GM12872 (cell line): ENCODE data around the gene METTL22.

ENCODE experiments used
- TF ChIP-seq, protein P1 (sequence below): IDR thresholded peaks from 3 replicates; pipeline ENCODE4 v1.5.1; 2011; ENCODE audit warnings: low read depth, mild to moderate bottlenecking, low read length, moderate library complexity; ENCODE audit not compliant: insufficient read depth

METTL22 gene

GRCh38 chr16:8588682-8589056, 32.8 kb upstream of the METTL22 start:
- TF ChIP-seq, protein P1, sequence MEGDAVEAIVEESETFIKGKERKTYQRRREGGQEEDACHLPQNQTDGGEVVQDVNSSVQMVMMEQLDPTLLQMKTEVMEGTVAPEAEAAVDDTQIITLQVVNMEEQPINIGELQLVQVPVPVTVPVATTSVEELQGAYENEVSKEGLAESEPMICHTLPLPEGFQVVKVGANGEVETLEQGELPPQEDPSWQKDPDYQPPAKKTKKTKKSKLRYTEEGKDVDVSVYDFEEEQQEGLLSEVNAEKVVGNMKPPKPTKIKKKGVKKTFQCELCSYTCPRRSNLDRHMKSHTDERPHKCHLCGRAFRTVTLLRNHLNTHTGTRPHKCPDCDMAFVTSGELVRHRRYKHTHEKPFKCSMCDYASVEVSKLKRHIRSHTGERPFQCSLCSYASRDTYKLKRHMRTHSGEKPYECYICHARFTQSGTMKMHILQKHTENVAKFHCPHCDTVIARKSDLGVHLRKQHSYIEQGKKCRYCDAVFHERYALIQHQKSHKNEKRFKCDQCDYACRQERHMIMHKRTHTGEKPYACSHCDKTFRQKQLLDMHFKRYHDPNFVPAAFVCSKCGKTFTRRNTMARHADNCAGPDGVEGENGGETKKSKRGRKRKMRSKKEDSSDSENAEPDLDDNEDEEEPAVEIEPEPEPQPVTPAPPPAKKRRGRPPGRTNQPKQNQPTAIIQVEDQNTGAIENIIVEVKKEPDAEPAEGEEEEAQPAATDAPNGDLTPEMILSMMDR, result no peak

DNA sequence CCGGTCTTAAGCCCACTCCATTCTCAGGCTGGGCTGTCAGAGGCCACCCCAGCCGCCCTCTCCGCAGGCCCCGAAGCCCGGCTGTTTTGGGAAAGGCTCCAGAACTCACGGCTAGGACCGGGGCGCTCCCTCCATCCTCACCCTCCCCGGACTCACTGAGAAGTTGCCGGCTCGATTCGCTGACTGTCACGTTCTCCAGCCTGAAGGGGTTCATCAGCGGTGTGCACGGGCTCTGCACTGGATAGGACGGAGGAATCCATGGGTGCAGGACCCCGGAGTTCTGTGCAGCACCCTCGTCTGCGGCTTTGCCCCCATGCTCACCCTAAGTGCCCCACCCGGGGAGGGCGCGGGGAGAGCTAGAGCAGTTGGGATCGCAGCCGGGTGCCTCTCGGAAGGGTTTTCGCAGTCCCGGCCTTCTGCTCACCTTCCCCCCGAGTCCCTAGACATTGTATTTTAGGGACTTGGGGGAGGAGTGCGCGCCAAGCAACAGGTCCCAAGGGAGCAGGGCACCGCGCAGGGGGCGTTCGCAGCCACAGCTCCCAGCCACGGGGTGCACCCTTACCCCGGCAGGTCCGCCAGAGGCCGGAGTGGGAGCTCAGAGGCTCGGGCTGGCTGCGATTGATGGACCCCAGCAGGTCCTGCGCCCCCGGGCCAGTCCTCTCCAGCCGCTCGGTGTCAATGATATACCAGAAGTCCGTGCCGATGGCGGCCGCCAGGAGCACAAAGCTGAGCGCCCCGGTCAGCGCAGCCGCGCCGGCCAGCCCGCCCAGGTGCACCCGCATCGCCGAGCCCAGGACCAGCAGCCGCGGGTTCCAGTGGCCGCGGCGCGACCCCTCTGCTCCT, 32.2 kb upstream of the METTL22 start:
- TF ChIP-seq, protein P1, result no peak

DNA sequence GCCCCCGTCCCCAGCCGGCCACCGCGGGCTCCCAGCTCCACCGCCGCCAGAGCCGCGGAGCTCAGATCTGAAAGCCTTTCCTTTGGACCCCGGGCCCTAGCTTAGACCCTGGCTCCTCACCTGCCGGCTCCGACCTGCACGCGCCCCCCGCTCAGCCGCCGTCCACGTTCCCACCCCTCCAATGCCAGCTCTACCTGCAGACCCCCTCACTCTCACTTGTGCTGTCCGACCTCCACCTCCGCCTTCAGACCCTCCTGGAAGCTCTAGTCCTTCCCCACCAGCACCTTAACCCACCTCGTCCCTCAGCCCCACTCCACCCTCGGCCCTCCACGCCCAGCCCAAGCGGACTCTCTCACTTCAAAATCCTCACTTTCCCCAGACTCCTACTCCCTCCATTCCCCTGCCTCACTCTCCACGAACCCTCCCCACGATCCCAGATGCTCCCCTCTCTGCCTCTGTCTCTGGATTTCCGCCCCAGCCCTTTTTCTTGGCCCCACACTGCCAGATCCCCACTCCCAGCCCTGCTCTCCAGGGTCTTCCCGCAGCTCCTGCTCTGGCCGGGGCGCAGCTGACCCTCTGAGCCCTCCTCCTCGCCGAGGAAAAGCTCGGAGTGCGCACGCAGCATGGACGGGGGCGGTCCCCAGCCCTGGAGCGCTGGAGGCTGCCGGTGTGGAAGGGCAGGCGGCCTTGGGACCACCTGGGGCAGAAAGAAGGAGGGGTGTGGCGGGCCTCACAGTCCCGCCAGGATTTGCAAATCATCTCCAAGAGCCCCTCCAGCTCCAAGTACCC, 31.4 kb upstream of the METTL22 start, which contains the start of gene TMEM114:
Gene TMEM114 (minus strand): TSS at position 612 of the 789 bp plus-strand sequence. CDS start 673 bp downstream, outside the sequence.
- TF ChIP-seq, protein P1, result no peak

GRCh38 chr16:8590811-8591210, 30.7 kb upstream of the METTL22 start:
- TF ChIP-seq, protein P1, result no peak

- TF ChIP-seq, protein P1, result no peak
These were observed 30.0 kb upstream of the METTL22 start for GRCh38 chr16:8591451-8591850.

DNA sequence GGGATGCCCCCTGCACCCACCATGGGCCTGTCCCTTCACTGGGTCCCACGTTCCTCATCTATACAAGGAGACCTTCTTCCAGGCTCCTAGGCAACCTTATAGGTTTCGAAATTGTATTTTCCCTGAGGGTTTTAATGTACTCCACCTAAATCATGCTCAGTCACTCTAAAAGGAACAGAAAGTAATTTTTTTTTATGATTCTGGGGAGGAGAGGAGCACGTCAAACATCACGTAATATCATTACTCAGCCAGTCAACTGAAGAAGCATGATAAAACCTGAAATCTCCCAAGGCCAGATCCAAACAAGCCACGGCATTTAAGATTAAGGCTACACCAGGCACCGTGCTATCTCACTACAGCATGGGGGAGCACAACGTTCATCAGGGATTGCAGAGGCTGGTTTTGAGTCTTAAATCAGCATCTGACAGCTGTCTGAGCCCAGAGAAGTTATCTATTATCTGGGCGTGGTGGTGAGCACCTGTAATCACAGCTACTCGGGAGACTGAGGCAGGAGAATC, 27.3 kb upstream of the METTL22 start:
- TF ChIP-seq, protein P1, result no peak

DNA sequence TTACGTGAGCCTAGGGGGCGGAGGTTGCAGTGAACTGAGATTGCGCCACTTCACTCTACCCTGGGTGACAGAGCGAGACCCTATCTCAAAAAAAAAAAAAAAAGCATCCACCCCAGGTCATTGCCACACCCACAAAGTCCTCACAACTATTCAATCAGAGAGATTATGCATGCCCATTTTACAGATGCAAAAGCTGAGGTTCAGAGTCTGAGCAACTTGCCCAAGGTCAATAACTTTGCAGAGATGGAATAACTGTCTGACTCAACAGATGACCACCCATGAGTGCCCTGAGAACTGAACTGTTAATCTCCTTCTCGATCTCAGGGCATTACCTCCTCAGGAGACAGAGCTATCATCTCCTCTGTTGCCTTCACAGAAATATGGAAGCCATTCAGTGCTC, 25.7 kb upstream of the METTL22 start:
- TF ChIP-seq, protein P1, result no peak
